ENCODE data around the gene TOM1L2.

GRCh38 chr17:17805575-17805974 lies 166.6 kb downstream of the TOM1L2 start:
- TF ChIP-seq POLR2A (IDR thresholded peaks at IDR 0.05; ENCODE audit: low read depth, low read length) (no peak), CTCF (conservative IDR thresholded peaks at IDR 0.05; ENCODE audit: low read depth, low read length) (no peak), MAZ (IDR thresholded peaks at IDR 0.05; ENCODE audit: borderline replicate concordance, low read depth, low read length) (no peak), RFX5 (IDR thresholded peaks at IDR 0.05; ENCODE audit: low read depth, low read length) (no peak), CHD1 (IDR thresholded peaks at IDR 0.05; ENCODE audit: low read depth, low read length) (no peak), CEBPB (IDR thresholded peaks at IDR 0.05; ENCODE audit: low read depth, low read length) (no peak), ELK1 (IDR thresholded peaks at IDR 0.05; ENCODE audit: borderline replicate concordance, low read depth, low read length) (no peak), MXI1 (IDR thresholded peaks at IDR 0.05; ENCODE audit: borderline replicate concordance, low read depth, low read length) (no peak), RAD21 (IDR thresholded peaks at IDR 0.05; ENCODE audit: low read length) (no peak), BHLHE40 (IDR thresholded peaks at IDR 0.05; ENCODE audit: low read depth, low read length) (no peak)

Measured in IMR-90 (cell line).